ENCODE results near the gene NBPF6.
"Not testable (repeated sequence)": the region's sequence is repeated elsewhere in the genome, so short reads cannot be mapped to it uniquely, and the experiment has no call there.

The NBPF6 gene

GRCh38 chr1:108470750-108471149 lies 20.6 kb downstream of the NBPF6 start:
- DNase-seq; H3K27ac Mint-ChIP-seq; H3K36me3 Mint-ChIP-seq (ENCODE audit: low read depth); H3K4me3 Mint-ChIP-seq; H3K27me3 Mint-ChIP-seq (ENCODE audit: low read depth, poor library complexity); H3K4me1 Mint-ChIP-seq: not testable (repeated sequence)
- H3K9me3 Mint-ChIP-seq = peaks cover 28% of the 10 kb centered on the region

- not testable (repeated sequence) for H3K27ac Mint-ChIP-seq; H3K4me3 Mint-ChIP-seq; DNase-seq; H3K4me1 Mint-ChIP-seq; H3K36me3 Mint-ChIP-seq (ENCODE audit: low read depth); H3K27me3 Mint-ChIP-seq (ENCODE audit: low read depth, poor library complexity)
- peaks cover 55% of the 10 kb centered on the region for H3K9me3 Mint-ChIP-seq
Measured at GRCh38 chr1:108474516-108474915, 24.4 kb downstream of the NBPF6 start.

GRCh38 chr1:108478429-108479015 lies 28.4 kb downstream of the NBPF6 start:
- no peak overlapping the region for H3K4me3 Mint-ChIP-seq
- no peaks in the 10 kb centered on the region for H3K4me1 Mint-ChIP-seq
- peaks cover 57% of the 10 kb centered on the region for H3K9me3 Mint-ChIP-seq
- H3K36me3 Mint-ChIP-seq (ENCODE audit: low read depth) = no peaks in the 10 kb centered on the region
- no peak for DNase-seq
- peaks cover 4% of the 10 kb centered on the region for H3K27me3 Mint-ChIP-seq (ENCODE audit: low read depth, poor library complexity)
- no peak for TF ChIP-seq CTCF (IDR thresholded peaks at IDR 0.05)
- no peak overlapping the region for H3K27ac Mint-ChIP-seq

- peaks cover 3% of the 10 kb centered on the region for H3K36me3 Mint-ChIP-seq (ENCODE audit: low read depth)
- no peak overlapping the region for H3K27ac Mint-ChIP-seq
- H3K4me3 Mint-ChIP-seq = no peak overlapping the region
- peaks cover 3% of the 10 kb centered on the region for H3K27me3 Mint-ChIP-seq (ENCODE audit: low read depth, poor library complexity)
- DNase-seq = no peak
- peaks cover 64% of the 10 kb centered on the region for H3K9me3 Mint-ChIP-seq
- TF ChIP-seq CTCF (IDR thresholded peaks at IDR 0.05) = no peak
- H3K4me1 Mint-ChIP-seq = no peaks in the 10 kb centered on the region
Measured at GRCh38 chr1:108482708-108483107, 32.6 kb downstream of the NBPF6 start.

GRCh38 chr1:108485990-108486389 lies 35.8 kb downstream of the NBPF6 start:
- not testable (repeated sequence) for H3K4me3 Mint-ChIP-seq; H3K27me3 Mint-ChIP-seq (ENCODE audit: low read depth, poor library complexity); H3K4me1 Mint-ChIP-seq; H3K36me3 Mint-ChIP-seq (ENCODE audit: low read depth); DNase-seq; H3K27ac Mint-ChIP-seq
- H3K9me3 Mint-ChIP-seq = peaks cover 43% of the 10 kb centered on the region

- H3K9me3 Mint-ChIP-seq = peaks cover 47% of the 10 kb centered on the region
- H3K36me3 Mint-ChIP-seq (ENCODE audit: low read depth); DNase-seq; H3K27ac Mint-ChIP-seq; H3K27me3 Mint-ChIP-seq (ENCODE audit: low read depth, poor library complexity); H3K4me1 Mint-ChIP-seq; H3K4me3 Mint-ChIP-seq: not testable (repeated sequence)
Measured at GRCh38 chr1:108486707-108487106, 36.6 kb downstream of the NBPF6 start.

- not testable (repeated sequence) for H3K4me3 Mint-ChIP-seq; H3K27ac Mint-ChIP-seq; H3K36me3 Mint-ChIP-seq (ENCODE audit: low read depth); H3K27me3 Mint-ChIP-seq (ENCODE audit: low read depth, poor library complexity); H3K4me1 Mint-ChIP-seq; DNase-seq
- peaks cover 31% of the 10 kb centered on the region for H3K9me3 Mint-ChIP-seq
Measured at GRCh38 chr1:108495008-108495407, 44.9 kb downstream of the NBPF6 start.

- H3K4me1 Mint-ChIP-seq; H3K4me3 Mint-ChIP-seq; DNase-seq; H3K27me3 Mint-ChIP-seq (ENCODE audit: low read depth, poor library complexity); H3K27ac Mint-ChIP-seq; H3K36me3 Mint-ChIP-seq (ENCODE audit: low read depth): not testable (repeated sequence)
- peaks cover 22% of the 10 kb centered on the region for H3K9me3 Mint-ChIP-seq
Measured at GRCh38 chr1:108496856-108497255, 46.7 kb downstream of the NBPF6 start.

- H3K27ac Mint-ChIP-seq = no peak overlapping the region
- H3K4me1 Mint-ChIP-seq = no peaks in the 10 kb centered on the region
- no peaks in the 10 kb centered on the region for H3K27me3 Mint-ChIP-seq (ENCODE audit: low read depth, poor library complexity)
- H3K4me3 Mint-ChIP-seq = no peak overlapping the region
- no peak for TF ChIP-seq CTCF (IDR thresholded peaks at IDR 0.05)
- no peaks in the 10 kb centered on the region for H3K36me3 Mint-ChIP-seq (ENCODE audit: low read depth)
- DNase-seq = no peak
- H3K9me3 Mint-ChIP-seq = no peaks in the 10 kb centered on the region
Measured at GRCh38 chr1:108502138-108502537, 52.0 kb downstream of the NBPF6 start.
